HL-60 (cell line): ENCODE data around the gene CAMK2G.
"Not testable (repeated sequence)": the region's sequence is repeated elsewhere in the genome, so short reads cannot be mapped to it uniquely, and the experiment has no call there.

Experiments used
- DNase-seq, 2 experiments: peaks; one replicate each; pipeline ENCODE4 v3.0.0-alpha.2; 2010 to 2020; ENCODE audit warnings: low read depth in 1 of 2, low spot score in 1 of 2
- H3K27ac ChIP-seq: fragments of 250-450 bp; sonication (Bioruptor Pico); replicated peaks from 2 replicates; pipeline ENCODE4 v1.5.1; 2020; ENCODE audit warnings: mild to moderate bottlenecking, moderate library complexity
- H3K27me3 ChIP-seq: fragments of 250-450 bp; sonication (Bioruptor Pico); 2 replicates; pipeline ENCODE4 v1.5.1; 2021; ENCODE audit warnings: mild to moderate bottlenecking, moderate library complexity; ENCODE audit not compliant: insufficient read depth, poor library complexity, severe bottlenecking
- H3K4me3 ChIP-seq: replicated peaks from 2 replicates; pipeline ENCODE4 v1.5.1; 2011; ENCODE audit warnings: mild to moderate bottlenecking, control low read depth, low read length; ENCODE audit not compliant: insufficient read depth
- CTCF ChIP-seq: IDR thresholded peaks from one replicate; pipeline ENCODE4 v1.5.1; 2011; ENCODE audit warnings: low read length, control low read depth, inconsistent platforms; ENCODE audit not compliant: insufficient read depth
- GABPA ChIP-seq: IDR thresholded peaks from 2 replicates; pipeline ENCODE4 v1.6.1; 2012; ENCODE audit warnings: low read depth
- POLR2AphosphoS5 ChIP-seq: IDR thresholded peaks from 2 replicates; pipeline ENCODE4 v1.6.1; 2012; ENCODE audit warnings: low read depth
- REST ChIP-seq: IDR thresholded peaks from 2 replicates; pipeline ENCODE4 v1.6.1; 2012; ENCODE audit warnings: low read depth; ENCODE audit not compliant: insufficient replicate concordance
- SPI1 ChIP-seq: IDR thresholded peaks from 2 replicates; pipeline ENCODE4 v1.6.1; 2012; ENCODE audit warnings: low read depth, mild to moderate bottlenecking, borderline replicate concordance

The CAMK2G gene

GRCh38 chr10:73796766-73797165 is 77.6 kb downstream of the CAMK2G start:
- no peak for DNase-seq
- no peak overlapping the region for H3K27ac ChIP-seq
- H3K4me3 ChIP-seq, result no peak overlapping the region
- TF ChIP-seq REST (no peak), CTCF (no peak), SPI1 (no peak), POLR2AphosphoS5 (no peak), GABPA (no peak)
- H3K27me3 ChIP-seq, result no peaks in the 10 kb centered on the region

- not testable (repeated sequence) for H3K27me3 ChIP-seq, DNase-seq, H3K4me3 ChIP-seq, H3K27ac ChIP-seq
Measured at GRCh38 chr10:73796035-73796434, 78.3 kb downstream of the CAMK2G start.

- not testable (repeated sequence) for DNase-seq, H3K27me3 ChIP-seq, H3K27ac ChIP-seq
Measured at GRCh38 chr10:73795491-73795890, 78.9 kb downstream of the CAMK2G start.

GRCh38 chr10:73793456-73793855 is 80.9 kb downstream of the CAMK2G start:
- no peak overlapping the region for H3K27ac ChIP-seq
- TF ChIP-seq GABPA, result no peak
- no peak for TF ChIP-seq POLR2AphosphoS5
- TF ChIP-seq CTCF, result no peak
- no peak for TF ChIP-seq REST
- TF ChIP-seq SPI1, result no peak
- H3K27me3 ChIP-seq, result no peaks in the 10 kb centered on the region
- no peak for DNase-seq
- H3K4me3 ChIP-seq, result no peak overlapping the region

More at GRCh38 chr10:73795491-73795890, 78.9 kb downstream of the CAMK2G start:
- H3K4me3 ChIP-seq, result not testable (repeated sequence)

- Histone ChIP-seq H3K27ac (no peak overlapping the region), H3K27me3 (no peaks in the 10 kb centered on the region), H3K4me3 (no peak overlapping the region)
- TF ChIP-seq GABPA, result no peak
- no peak for TF ChIP-seq CTCF
- TF ChIP-seq SPI1, result no peak
- no peak for TF ChIP-seq POLR2AphosphoS5
- TF ChIP-seq REST, result no peak
- DNase-seq, result no peak
Measured at GRCh38 chr10:73791871-73792400, 82.4 kb downstream of the CAMK2G start.
